Neural cell (in vitro differentiated cells): Measurements from ENCODE around the gene TUBA1A. TPM values are rescaled to one million over a fixed set of nuclear protein-coding genes. Genes with fewer than 3 reads are reported as not detected.

Experiments used
- H2AFZ ChIP-seq: fragments of 200-600, 300-800 bp; sonication (generic), shearing (Covaris generic); 2 replicates; pipeline ENCODE4 v1.6.0; 2014; ENCODE audit warnings: low read depth, mild to moderate bottlenecking, antibody characterized with exemption, low read length, moderate library complexity
- H3F3A ChIP-seq: fragments of 200-600 bp; shearing (Covaris generic); 2 replicates; pipeline ENCODE4 v1.6.1; 2016; ENCODE audit warnings: mild to moderate bottlenecking, moderate library complexity, mixed read lengths, antibody characterized with exemption, low read length; ENCODE audit not compliant: insufficient read depth, poor library complexity, severe bottlenecking
- H3K27ac ChIP-seq: fragments of 200-600, 300-800 bp; sonication (generic), shearing (Covaris generic); 2 replicates; pipeline ENCODE4 v1.5.1; 2014; ENCODE audit warnings: mild to moderate bottlenecking, low read length, moderate library complexity
- H3K27me3 ChIP-seq: fragments of 300-800, 200-600 bp; sonication (generic), shearing (Covaris generic); 2 replicates; pipeline ENCODE4 v1.6.0; 2014; ENCODE audit warnings: mild to moderate bottlenecking, low read depth, low read length, moderate library complexity; ENCODE audit not compliant: insufficient read depth
- H3K36me3 ChIP-seq: fragments of 300-800, 200-600 bp; sonication (generic), shearing (Covaris generic); 2 replicates; pipeline ENCODE4 v1.5.1; 2014; ENCODE audit warnings: mild to moderate bottlenecking, antibody characterized with exemption, low read length, moderate library complexity; ENCODE audit not compliant: insufficient read depth
- H3K4me2 ChIP-seq: fragments of 300-800, 200-600 bp; sonication (generic), shearing (Covaris generic); 2 replicates; pipeline ENCODE4 v1.6.0; 2014; ENCODE audit warnings: mild to moderate bottlenecking, low read length
- H3K4me3 ChIP-seq: fragments of 300-800, 200-600 bp; sonication (generic), shearing (Covaris generic); 2 replicates; pipeline ENCODE4 v1.5.1; 2014; ENCODE audit warnings: mild to moderate bottlenecking, low read length, moderate library complexity
- H3K79me2 ChIP-seq: fragments of 200-600 bp; shearing (Covaris generic); replicated peaks from 2 replicates; pipeline ENCODE4 v1.6.0; 2014; ENCODE audit warnings: mild to moderate bottlenecking, low read length, moderate library complexity; ENCODE audit not compliant: insufficient read depth
- H3K9ac ChIP-seq: fragments of 300-800, 200-600 bp; sonication (generic), shearing (Covaris generic); 2 replicates; pipeline ENCODE4 v1.6.1; 2016; ENCODE audit warnings: mild to moderate bottlenecking, low read length, mixed read lengths
- H3K9me2 ChIP-seq: fragments of 200-600 bp; shearing (Covaris generic); 2 replicates; pipeline ENCODE4 v1.6.1; 2016; ENCODE audit warnings: mild to moderate bottlenecking, low read length, mixed read lengths; ENCODE audit not compliant: insufficient read depth
- H3K9me3 ChIP-seq: fragments of 200-600, 300-800 bp; sonication (generic), shearing (Covaris generic); 2 replicates; pipeline ENCODE4 v1.6.1; 2016; ENCODE audit warnings: mild to moderate bottlenecking, mixed run types, low read length, moderate library complexity, mixed read lengths
- H4K20me1 ChIP-seq: fragments of 200-600 bp; shearing (Covaris generic); 2 replicates; pipeline ENCODE4 v1.6.1; 2016; ENCODE audit warnings: mild to moderate bottlenecking, mixed run types; ENCODE audit not compliant: insufficient read depth
- EP300 ChIP-seq: fragments of 450-650 bp; conservative IDR thresholded peaks from 2 replicates; pipeline ENCODE4 v1.6.1; 2014; ENCODE audit warnings: antibody characterized with exemption, mild to moderate bottlenecking, moderate library complexity; ENCODE audit not compliant: poor library complexity, severe bottlenecking
- EZH2 ChIP-seq: fragments of 200-600, 300-800 bp; shearing (Covaris generic), sonication (generic); IDR thresholded peaks from 2 replicates; pipeline ENCODE4 v1.6.1; 2014; ENCODE audit warnings: antibody characterized with exemption, low read length, borderline replicate concordance, mild to moderate bottlenecking; ENCODE audit not compliant: insufficient read depth, poor library complexity, severe bottlenecking
- MXI1 ChIP-seq: fragments of 450-650 bp; conservative IDR thresholded peaks from 2 replicates; pipeline ENCODE4 v1.6.1; 2014; ENCODE audit warnings: antibody characterized with exemption, mild to moderate bottlenecking; ENCODE audit not compliant: poor library complexity, severe bottlenecking
- POLR2AphosphoS5 ChIP-seq: IDR thresholded peaks from 2 replicates; pipeline ENCODE4 v1.6.1; 2012
- RAD21 ChIP-seq: fragments of 450-650 bp; conservative IDR thresholded peaks from 2 replicates; pipeline ENCODE4 v1.6.1; 2014; ENCODE audit warnings: antibody characterized with exemption, mild to moderate bottlenecking, moderate library complexity
- SMC3 ChIP-seq: fragments of 450-650 bp; conservative IDR thresholded peaks from 2 replicates; pipeline ENCODE4 v1.6.1; 2014; ENCODE audit warnings: antibody characterized with exemption, mild to moderate bottlenecking, moderate library complexity; ENCODE audit not compliant: poor library complexity
- TAF1 ChIP-seq: IDR thresholded peaks from 2 replicates; pipeline ENCODE4 v1.6.1; 2012; ENCODE audit warnings: low read depth
- polyA plus RNA-seq: library from polyadenylated mRNA; depleted of rRNA; stranded (reverse); fragments of >200 nt; gene quantifications from 2 replicates; pipeline ENCODE4 v1.2.3, GENCODE V29; 2014
- TF ChIP-seq, protein P1 (sequence below): IDR thresholded peaks from 2 replicates; pipeline ENCODE4 v1.6.1; 2012; ENCODE audit warnings: borderline replicate concordance
- TF ChIP-seq, protein P2 (sequence below): fragments of 450-650 bp; IDR thresholded peaks from 2 replicates; pipeline ENCODE4 v1.5.1; 2014; ENCODE audit warnings: antibody characterized with exemption, mild to moderate bottlenecking, moderate library complexity; ENCODE audit not compliant: poor library complexity, severe bottlenecking

The TUBA1A gene
- polyA plus RNA-seq, 1 donor from 2014 or later = 14,333 TPM

GRCh38 chr12:49201595-49202295, 12.9 kb upstream of the TUBA1A start:
- Histone ChIP-seq H3K9me2 (no peaks in the 10 kb centered on the region), H3K4me2 (peak overlapping the region; percentile 87), H2AFZ (no peak overlapping the region), H3K27me3 (no peaks in the 10 kb centered on the region), H3K4me3 (peak overlapping the region; percentile 62), H4K20me1 (no peaks in the 10 kb centered on the region), H3K27ac (peak overlapping the region; percentile 100), H3K36me3 (no peaks in the 10 kb centered on the region), H3K79me2 (peaks cover 66% of the 10 kb centered on the region), H3F3A (peaks cover 19% of the 10 kb centered on the region), H3K9me3 (no peaks in the 10 kb centered on the region), H3K9ac (peak overlapping the region; percentile 85)
- TF ChIP-seq SMC3 (peak; percentile 38), EZH2 (no peak), EP300 (peak; percentile 72), MXI1 (peak; percentile 24), TAF1 (no peak), RAD21 (peak; percentile 37), POLR2AphosphoS5 (peak; percentile 71)
- TF ChIP-seq, protein P1, sequence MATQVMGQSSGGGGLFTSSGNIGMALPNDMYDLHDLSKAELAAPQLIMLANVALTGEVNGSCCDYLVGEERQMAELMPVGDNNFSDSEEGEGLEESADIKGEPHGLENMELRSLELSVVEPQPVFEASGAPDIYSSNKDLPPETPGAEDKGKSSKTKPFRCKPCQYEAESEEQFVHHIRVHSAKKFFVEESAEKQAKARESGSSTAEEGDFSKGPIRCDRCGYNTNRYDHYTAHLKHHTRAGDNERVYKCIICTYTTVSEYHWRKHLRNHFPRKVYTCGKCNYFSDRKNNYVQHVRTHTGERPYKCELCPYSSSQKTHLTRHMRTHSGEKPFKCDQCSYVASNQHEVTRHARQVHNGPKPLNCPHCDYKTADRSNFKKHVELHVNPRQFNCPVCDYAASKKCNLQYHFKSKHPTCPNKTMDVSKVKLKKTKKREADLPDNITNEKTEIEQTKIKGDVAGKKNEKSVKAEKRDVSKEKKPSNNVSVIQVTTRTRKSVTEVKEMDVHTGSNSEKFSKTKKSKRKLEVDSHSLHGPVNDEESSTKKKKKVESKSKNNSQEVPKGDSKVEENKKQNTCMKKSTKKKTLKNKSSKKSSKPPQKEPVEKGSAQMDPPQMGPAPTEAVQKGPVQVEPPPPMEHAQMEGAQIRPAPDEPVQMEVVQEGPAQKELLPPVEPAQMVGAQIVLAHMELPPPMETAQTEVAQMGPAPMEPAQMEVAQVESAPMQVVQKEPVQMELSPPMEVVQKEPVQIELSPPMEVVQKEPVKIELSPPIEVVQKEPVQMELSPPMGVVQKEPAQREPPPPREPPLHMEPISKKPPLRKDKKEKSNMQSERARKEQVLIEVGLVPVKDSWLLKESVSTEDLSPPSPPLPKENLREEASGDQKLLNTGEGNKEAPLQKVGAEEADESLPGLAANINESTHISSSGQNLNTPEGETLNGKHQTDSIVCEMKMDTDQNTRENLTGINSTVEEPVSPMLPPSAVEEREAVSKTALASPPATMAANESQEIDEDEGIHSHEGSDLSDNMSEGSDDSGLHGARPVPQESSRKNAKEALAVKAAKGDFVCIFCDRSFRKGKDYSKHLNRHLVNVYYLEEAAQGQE = peak; percentile 15
- TF ChIP-seq, protein P2, sequence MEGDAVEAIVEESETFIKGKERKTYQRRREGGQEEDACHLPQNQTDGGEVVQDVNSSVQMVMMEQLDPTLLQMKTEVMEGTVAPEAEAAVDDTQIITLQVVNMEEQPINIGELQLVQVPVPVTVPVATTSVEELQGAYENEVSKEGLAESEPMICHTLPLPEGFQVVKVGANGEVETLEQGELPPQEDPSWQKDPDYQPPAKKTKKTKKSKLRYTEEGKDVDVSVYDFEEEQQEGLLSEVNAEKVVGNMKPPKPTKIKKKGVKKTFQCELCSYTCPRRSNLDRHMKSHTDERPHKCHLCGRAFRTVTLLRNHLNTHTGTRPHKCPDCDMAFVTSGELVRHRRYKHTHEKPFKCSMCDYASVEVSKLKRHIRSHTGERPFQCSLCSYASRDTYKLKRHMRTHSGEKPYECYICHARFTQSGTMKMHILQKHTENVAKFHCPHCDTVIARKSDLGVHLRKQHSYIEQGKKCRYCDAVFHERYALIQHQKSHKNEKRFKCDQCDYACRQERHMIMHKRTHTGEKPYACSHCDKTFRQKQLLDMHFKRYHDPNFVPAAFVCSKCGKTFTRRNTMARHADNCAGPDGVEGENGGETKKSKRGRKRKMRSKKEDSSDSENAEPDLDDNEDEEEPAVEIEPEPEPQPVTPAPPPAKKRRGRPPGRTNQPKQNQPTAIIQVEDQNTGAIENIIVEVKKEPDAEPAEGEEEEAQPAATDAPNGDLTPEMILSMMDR = no peak

- H3K9me2 ChIP-seq = no peaks in the 10 kb centered on the region
- H3K79me2 ChIP-seq = peaks cover 72% of the 10 kb centered on the region
- peaks cover 19% of the 10 kb centered on the region for H3F3A ChIP-seq
- H3K36me3 ChIP-seq = no peaks in the 10 kb centered on the region
- H3K9me3 ChIP-seq = no peaks in the 10 kb centered on the region
- peak overlapping the region; percentile 62 for H3K4me3 ChIP-seq
- H3K27me3 ChIP-seq = no peaks in the 10 kb centered on the region
- H3K9ac ChIP-seq = peak overlapping the region; percentile 85
- peak overlapping the region; percentile 92 for H3K4me2 ChIP-seq
- peak overlapping the region; percentile 100 for H3K27ac ChIP-seq
- H2AFZ ChIP-seq = no peak overlapping the region
- no peaks in the 10 kb centered on the region for H4K20me1 ChIP-seq
- TF ChIP-seq MXI1 (peak; percentile 77), TAF1 (peak; percentile 39), POLR2AphosphoS5 (peak; percentile 63), EZH2 (no peak), EP300 (peak; percentile 79)
- TF ChIP-seq, protein P1 = peak; percentile 95
- TF ChIP-seq, protein P2 = no peak
These were observed 12.2 kb upstream of the TUBA1A start for GRCh38 chr12:49200919-49201594.
